Tracheal epithelial cell (primary cell): ENCODE measurements around the gene SLC26A8. TPM values are rescaled to one million over a fixed set of nuclear protein-coding genes. Genes with fewer than 3 reads are reported as not detected.

Experiments used
- total RNA-seq: library from RNA; depleted of rRNA; stranded (reverse); fragments of >200 nt; gene quantifications from 2 replicates; pipeline ENCODE4 v1.2.1, GENCODE V29; 2014

Gene SLC26A8, protein sequence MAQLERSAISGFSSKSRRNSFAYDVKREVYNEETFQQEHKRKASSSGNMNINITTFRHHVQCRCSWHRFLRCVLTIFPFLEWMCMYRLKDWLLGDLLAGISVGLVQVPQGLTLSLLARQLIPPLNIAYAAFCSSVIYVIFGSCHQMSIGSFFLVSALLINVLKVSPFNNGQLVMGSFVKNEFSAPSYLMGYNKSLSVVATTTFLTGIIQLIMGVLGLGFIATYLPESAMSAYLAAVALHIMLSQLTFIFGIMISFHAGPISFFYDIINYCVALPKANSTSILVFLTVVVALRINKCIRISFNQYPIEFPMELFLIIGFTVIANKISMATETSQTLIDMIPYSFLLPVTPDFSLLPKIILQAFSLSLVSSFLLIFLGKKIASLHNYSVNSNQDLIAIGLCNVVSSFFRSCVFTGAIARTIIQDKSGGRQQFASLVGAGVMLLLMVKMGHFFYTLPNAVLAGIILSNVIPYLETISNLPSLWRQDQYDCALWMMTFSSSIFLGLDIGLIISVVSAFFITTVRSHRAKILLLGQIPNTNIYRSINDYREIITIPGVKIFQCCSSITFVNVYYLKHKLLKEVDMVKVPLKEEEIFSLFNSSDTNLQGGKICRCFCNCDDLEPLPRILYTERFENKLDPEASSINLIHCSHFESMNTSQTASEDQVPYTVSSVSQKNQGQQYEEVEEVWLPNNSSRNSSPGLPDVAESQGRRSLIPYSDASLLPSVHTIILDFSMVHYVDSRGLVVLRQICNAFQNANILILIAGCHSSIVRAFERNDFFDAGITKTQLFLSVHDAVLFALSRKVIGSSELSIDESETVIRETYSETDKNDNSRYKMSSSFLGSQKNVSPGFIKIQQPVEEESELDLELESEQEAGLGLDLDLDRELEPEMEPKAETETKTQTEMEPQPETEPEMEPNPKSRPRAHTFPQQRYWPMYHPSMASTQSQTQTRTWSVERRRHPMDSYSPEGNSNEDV
- total RNA-seq = not detected in 2 replicates

DNA sequence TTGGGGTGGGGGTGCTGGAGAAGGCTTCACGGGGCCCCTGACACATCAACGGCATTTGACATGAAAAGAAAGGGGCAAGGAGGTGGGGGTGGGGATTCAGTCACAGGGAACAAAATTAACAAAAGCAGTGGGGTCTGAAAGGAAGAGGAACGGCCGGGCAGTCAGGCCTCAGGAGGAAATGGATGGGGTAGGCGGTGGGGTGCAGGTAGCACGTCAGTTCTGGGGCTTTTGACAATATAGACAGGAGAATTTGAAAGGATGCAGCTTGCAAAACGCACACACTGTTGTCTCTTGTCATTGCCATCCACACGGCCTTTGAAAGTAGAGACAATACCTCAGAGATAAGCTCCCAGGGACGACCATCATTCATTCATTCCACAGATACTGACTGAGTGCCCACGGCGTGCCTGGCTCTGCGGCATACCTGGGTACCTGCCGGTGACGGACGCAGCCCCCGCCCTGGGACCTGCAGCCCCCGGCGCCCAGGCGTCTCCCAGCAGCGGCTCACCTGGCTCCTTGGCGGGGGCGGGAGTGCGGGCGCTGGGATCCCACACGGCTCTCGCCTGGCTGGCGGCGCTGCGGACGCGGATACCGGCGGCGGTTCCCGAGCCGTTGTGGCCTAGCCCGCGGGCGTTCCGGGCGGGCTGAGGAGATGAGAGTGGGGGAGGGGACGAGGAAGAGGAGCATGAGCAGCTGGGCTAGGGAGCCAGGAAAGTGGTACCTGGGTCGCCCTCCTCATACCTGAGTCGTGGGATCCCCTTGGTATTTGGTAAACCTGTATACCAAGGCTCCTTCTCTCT is at the start of gene SLC26A8:
Gene SLC26A8, minus strand, starts transcription at position 646 of the 800 bp plus-strand sequence. CDS start 4,934 bp downstream, outside the sequence.

GRCh38 chr6:36027501-36028087 is 3.2 kb upstream of the SLC26A8 start, which contains the start of gene MAPK14:
Gene MAPK14, plus strand, starts transcription at chr6:36027808. Its CDS starts 350 bp downstream, at chr6:36028158.

GRCh38 chr6:35920793-35921732 is 103.4 kb downstream of the SLC26A8 start, which contains the start of gene SRPK1:
Gene SRPK1, minus strand, starts transcription at chr6:35921098. Its CDS starts 42 bp downstream, at chr6:35921056.

Other genes with a start within 250 kb of the SLC26A8 start
- not detected in 2 replicates for gene CLPSL2, start 248.0 kb downstream of the SLC26A8 start, total RNA-seq
- gene CLPSL1, start 243.6 kb downstream of the SLC26A8 start, total RNA-seq = not detected in 2 replicates
- not detected in 2 replicates for gene CLPS, start 227.3 kb downstream of the SLC26A8 start, total RNA-seq
- gene LHFPL5, start 219.3 kb downstream of the SLC26A8 start, total RNA-seq = not detected in 2 replicates
- 70.1 and 102 TPM in 2 replicates for gene SRPK1, start 103.5 kb downstream of the SLC26A8 start, total RNA-seq
- 42.2 and 54.6 TPM in 2 replicates for gene MAPK14, start 3.2 kb upstream of the SLC26A8 start, total RNA-seq
- 40.3 and 44.3 TPM in 2 replicates for gene MAPK13, start 105.9 kb upstream of the SLC26A8 start, total RNA-seq
- 3.8 and 4.1 TPM in 2 replicates for gene BRPF3, start 172.1 kb upstream of the SLC26A8 start, total RNA-seq
- gene PNPLA1, start 245.4 kb upstream of the SLC26A8 start, total RNA-seq = not detected in 2 replicates